Stimulated activated CD8-positive, alpha-beta memory T cell treated with anti-CD3 and anti-CD28 coated beads, Interleukin-4, amount 100 ng/mL, for 4 hours (primary cell): ENCODE data around the gene ZFR.
"Not testable (repeated sequence)": the region's sequence is repeated elsewhere in the genome, so short reads cannot be mapped to it uniquely, and the experiment has no call there.

Source experiments
- DNase-seq, 2 donors: peaks; one replicate each; pipeline ENCODE4 v3.0.0-alpha.2; 2020; ENCODE audit warnings: low read depth in 2 of 2, low spot score in 1 of 2

ZFR gene

DNA sequence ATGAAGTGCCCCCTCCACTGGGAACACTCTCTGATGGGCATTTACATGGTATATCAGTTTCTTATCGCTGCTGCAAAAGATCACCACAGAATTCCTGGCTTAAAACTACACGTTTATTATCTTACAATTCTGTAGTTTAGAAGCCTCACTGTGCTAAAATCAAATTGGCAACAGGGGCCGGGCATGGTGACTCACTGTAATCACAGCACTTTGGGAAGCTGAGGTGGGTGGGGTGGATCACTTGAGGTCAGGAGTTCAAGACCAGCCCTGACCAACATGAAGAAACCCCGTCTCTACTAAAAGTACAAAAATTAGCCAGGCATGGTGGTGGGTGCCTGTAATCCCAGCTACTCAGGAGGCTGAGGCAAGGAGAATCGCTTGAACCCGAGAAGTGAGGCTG is 7.8 kb upstream of the ZFR start:
- DNase-seq: not testable (repeated sequence)

DNA sequence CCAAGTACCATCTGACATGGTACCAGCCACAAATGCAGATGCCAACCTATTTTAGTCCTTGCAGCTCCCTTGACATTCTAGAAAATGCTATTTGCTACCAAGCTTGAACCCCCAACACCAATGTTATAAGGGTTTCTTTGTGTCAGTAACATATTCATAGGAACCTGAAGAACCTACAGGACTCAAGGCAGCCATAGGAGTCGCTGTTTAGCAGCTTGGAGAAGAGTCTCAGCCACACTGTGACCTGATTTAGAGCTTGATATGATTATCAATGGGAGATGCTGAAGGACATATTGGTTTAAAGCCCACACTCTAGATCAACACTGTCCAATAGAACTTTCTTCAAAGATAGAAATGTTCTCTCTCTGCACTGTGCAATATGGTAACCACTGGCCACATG is 6.4 kb upstream of the ZFR start:
- DNase-seq: no peak

DNA sequence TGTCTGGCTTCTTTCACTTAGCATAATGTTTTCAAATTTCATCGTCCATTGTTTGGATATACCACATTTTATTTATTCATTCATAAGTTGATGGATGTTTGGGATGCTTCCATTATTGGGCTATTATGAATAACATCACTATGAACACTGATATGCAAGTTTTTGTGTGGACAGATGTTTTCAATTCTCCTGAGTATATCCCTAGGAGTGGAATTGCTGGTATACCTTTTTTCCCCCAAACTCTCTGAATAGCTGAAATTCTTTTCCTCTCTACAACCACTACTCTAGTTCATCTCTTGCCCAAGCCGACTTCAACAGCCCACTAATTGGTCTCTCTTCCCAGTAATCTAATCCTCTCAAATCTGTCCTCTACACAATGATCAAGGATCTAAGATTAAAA is 4.7 kb upstream of the ZFR start:
- no peak for DNase-seq

DNA sequence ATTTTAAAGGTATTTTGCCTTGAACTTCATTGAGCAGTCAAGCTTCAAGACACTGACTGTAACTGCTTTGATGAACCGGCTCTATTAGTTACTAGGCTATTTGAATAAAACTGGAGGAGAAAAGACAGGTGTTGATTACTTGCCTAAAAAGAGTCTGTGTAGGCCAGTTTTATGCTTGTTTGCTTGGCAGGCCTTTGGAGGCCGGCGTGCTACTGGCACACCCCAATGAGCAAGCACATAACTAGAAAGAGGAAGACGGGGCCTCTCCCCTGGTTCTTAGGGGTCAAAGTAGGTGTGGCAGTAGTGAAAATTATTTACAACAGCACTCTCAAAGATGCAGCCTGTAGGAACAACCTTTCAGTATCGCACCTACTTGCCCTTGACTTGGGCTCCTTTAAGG is 2.1 kb upstream of the ZFR start:
- no peak for DNase-seq

DNA sequence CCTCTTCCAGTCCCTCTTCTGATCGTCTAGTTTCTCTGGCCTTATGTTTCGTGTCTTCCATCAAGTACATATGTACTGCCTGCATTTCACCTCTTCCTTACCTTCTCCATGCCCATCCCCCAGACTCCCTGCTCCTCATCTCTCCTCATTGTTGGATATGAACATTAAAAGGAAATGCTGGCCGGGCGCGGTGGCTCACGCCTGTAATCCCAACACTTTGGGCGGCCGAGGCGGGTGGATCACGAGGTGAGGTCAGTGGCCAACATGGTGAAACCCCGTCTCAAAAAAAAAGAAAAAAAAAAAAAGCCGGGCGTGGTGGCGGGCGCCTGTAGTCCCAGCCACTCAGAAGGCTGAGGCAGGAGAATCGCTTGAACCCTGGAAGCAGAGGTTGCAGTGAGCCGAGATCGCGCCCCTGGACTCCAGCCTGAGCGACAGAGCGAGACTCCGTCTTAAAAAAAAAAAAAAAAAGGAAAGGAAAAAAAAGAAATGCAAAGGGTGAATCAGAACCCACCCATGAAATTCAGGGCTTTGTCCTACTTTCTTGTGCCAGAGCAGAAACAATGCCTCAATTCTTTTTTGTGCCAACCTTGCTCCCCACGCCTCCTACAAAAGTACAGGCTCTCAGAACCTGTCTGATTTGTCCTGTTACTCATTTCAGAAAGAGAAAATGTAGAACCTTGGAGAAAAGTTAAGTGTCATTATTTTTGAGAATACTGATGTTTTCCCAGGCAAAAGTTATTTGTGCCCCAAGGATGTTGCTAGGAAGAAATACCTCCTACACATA is 1.5 kb upstream of the ZFR start:
- DNase-seq: no peak

DNA sequence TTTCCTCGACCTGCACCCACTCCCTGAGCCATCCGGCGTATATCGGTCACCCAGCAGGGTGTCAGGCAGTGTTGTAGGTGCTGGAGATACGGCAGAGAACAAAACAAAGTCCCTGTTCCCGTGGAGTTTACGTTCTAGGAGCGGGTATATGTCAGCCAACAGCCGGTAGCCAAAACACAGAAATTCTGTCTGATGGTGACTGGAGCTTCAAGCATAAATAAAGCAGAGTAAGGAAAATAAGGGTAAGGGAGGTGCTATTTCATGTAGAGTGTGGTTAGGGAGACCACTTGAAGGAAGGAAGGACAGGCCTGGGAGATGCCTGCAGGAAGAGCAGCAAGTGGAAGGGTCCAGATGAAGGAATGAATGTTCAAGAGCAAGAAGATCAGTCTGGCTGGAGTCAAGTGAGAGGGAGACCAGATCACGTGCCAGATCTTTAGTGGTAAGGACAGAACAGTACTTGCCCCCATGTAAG is 783 bp upstream of the ZFR start:
- DNase-seq: no peak

DNA sequence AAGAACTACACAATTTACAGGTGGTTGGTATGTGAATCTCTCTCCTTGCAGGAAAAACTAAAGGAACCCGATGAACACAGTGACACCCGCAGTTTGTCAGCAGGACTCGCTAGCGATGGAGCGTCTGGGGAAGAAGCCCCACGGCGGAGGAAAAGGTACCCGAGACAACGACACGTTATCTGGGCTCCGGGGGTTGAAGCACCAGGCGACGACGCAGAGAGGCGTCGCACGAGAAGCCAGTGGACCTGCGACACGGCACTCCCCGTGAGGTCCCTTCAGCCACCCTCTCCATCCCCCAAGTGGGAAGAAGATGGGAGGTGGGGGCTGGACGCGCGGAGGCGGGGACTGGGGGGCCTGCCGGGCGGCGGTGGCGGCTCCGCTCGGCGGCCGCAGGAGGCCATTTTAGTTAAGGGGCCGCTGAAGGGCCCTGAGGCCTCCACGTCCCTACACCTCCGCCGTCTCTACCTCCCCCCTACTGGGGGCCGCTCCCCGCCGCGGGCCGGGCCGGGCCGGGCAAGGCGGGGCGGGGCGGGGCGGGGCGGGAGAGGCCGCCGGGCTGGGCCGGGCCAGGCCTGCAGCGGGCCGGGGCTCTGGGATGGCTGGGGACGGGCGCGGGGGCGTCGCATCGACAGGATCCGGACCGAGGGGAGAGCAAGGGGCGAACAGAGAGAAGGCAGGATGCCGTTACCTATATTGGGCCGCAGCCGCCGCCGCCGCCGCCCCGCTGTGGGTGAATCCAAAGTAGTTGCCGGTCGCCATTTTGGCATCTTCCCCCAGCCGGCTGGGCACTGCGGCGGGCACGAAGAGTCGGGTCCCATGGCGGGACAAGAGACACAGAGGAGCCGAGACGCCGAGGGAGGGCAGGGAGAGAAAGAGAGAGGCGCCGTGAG is 754 bp downstream of the ZFR start:
- peak; percentile 7 to 11 for DNase-seq

DNA sequence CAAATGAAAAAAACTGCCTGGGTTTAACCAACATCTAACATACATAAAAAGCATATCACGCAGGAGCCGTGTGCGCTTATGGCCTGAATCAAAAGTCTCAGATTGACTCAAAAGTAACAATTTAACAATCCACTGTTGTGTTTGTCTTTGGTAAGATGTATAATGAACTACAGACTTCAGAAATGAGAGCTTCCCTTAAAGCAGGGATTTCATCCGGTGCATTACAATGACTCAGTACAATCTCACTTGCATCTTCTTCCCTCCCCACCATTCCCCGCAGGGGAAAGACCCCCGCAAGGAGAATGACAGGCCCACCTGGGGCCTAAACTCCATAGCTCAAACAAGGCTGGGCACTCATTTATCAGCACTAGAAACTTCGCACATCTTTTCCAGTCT is 1.4 kb downstream of the ZFR start:
- no peak for DNase-seq

DNA sequence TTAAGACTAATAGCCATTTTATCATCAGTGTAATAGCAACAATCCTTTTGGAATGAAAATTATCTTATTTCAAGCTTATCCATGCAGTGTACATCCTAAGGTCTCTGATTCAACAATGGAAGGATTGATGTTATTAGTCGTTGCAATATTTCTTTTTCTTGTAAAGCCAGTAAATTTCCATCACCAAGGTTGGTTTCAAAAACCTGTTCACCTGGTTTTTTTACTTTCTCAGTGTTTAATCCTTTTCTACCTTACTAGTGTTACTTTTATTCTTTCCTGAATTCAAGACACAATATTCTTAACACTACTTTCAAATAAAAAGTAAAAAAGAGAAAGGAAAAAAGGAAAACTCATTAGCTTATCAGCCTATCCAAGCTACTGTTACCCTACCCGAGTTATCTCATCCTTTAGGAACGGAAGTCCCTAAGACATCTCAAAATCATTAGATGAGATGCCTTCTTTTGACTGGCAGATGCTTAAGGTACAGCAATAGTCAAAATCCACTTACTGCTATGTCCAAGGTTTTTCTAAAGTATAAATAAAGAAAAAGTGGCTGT is 5.4 kb downstream of the ZFR start:
- DNase-seq: no peak

DNA sequence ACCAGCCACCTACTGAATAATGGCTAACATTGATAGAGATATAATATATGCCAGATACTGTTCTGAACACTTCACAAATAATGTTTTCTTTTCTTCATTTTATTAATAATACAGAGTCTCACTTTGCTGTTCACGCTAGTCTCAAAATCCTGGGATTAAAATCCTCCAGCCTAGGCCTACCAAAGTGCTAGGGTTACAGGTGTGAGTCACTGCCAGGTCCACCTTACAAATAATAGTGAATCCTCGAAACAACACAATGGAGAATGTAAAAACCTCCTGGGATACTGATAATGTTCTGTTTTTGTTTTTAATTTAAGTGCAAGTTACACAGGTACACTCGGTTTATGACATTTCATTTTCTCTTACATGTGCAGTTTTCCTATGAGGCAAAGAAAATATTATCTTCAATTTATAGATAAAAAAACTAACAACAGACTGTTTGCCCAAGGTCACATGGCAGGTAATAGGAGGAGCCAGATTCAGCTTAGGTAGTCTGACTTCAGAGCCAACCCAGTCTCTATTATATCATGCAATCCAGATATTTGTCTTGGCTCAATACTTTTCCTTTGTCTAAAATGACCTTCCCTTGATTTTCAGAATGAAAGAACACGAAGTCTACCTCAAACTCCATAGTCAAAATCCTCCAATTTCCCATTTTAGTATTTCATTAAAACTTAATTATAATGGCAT is 7.8 kb downstream of the ZFR start:
- no peak for DNase-seq

DNA sequence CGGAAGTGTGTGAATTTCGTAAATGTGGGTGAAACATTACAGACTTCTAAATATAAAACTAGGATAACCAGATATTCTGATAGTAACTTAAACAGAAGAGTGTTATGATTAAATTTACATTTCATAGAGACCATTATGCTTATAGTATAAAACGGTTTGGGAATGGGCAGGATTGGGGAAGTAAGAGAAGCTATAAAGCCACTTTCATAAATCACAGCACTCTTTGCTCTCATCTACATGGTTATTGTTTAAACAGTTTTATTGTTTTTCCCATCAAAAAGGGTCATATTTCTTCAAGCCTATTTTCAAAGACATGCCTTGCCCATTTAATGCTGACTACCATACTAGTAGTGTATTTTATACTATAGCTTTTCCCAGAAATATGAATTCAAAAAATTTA is 9.2 kb downstream of the ZFR start:
- DNase-seq: no peak

DNA sequence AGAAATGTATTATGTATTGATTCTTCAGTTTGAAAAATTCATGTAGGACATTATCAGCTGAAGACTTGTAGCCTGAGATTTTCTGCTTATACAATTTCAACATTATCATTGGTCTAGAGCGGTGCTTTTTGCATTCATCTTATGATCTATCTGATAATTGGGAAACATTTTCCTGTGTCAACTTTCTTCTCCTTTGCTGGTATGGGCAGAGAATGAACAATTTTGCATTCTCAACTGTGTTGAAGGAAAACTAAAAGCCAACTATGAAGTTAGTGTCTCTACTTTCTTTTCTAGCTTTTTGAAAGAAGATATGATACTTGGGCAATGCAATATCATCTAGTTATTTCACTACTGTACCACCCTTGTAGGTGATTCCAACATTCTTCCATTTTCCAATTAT is 10.3 kb downstream of the ZFR start:
- no peak for DNase-seq

DNA sequence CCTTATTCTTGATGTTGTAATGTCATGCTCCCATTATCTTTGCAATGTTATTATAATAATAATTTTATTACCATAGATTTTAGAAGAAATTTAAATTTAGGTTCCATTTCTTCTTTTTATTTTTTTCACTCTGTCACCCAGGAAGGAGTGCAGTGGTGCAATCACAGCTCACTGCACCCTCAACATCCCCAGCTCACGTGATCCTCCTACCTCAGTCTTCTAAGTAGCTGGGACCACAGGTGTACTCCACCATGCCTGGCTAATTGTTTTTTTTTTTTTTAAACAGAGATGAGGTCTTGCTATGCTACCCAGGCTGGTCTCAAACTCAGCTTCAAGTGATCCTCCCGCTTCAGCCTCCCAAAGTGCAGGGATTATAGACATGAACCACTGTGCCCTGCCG is 11.9 kb downstream of the ZFR start:
- DNase-seq: no peak

DNA sequence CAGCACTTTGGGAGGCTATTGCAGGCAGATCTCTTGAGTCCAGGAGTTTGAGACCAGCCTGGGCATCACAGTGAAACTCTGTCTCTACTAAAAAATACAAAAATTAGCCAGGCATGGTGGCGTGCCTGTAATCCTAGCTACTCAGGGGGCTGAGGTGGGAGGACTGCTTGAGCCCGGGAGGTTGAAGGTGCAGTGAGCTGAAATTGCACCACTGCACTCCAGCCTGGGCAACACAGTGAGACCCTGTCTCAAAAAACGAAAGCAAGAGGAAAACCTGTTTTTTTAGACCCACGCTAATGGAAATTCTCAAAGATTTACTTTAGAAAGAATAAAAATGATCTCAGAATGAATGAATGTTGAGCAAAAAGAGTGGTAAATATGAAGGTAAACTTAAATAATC is 13.7 kb downstream of the ZFR start:
- DNase-seq: not testable (repeated sequence)

DNA sequence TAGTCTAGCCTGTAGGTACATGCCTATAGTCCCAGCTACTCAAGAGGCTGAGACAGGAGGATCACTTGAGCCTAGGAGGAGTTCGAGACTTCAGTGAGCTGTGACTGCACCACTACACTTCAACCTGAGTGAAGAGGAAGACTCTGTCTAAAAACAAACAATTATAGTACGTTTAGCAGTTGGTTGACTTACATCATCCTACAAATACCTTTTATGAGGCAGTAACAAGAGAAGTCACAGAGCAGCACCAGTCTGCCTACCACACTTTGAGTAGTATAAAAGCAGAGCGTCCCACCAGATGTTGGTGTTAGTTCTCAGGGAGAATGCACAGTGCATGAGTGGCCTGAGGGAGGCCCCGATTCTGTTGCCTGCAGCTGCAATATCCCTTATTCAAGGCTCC is 16.1 kb downstream of the ZFR start:
- DNase-seq: no peak

DNA sequence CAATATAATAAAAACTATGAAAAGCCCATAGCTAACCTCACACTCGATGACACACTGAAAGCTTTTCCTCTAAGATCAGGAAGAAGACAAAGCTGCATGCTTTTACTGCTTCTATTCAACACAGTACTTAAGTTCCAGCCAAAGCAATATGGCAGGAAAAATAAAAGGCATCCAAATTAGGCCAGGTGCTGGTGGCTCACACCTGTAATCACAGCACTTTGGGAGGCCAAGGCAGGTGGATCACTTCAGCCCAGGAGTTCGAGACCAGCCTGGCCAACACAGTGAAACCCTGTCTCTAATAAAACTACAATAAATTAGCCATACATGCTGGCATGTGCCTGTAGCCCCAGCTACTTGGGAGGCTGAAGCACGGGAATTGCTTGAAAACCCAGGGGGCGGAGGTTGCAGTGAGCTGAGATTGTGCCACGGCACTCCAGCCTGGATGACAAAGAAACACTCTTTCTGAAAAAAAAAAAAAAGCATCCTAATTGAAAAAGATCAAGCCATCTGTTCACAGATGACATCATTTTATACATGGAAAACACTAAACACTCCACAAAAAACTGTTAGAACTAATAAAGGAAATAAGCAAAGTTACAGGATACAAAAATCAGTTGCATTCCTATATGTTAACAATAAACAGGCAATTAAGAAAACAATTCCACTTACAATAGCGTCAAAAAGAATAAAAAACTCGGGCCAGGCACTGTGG is 17.9 kb downstream of the ZFR start:
- no peak for DNase-seq

DNA sequence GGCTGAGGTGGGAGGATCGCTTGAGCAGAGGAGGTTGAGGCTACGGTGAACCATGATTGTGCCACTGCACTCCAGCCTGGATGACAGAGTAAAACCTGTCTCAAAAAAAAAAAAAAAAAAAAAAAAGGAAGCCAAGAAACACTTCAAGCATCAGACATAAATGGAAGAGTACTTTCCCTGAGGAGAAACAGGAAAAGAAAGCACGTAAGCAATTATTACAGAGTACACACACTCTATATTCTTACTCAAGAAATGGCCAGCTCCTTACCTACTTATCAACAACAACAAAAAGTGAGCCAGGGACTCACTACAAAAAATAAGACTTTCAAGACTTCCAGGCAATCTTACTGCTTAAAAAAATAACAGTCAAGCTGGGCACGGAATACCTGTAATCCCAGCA is 21.8 kb downstream of the ZFR start:
- no peak for DNase-seq

DNA sequence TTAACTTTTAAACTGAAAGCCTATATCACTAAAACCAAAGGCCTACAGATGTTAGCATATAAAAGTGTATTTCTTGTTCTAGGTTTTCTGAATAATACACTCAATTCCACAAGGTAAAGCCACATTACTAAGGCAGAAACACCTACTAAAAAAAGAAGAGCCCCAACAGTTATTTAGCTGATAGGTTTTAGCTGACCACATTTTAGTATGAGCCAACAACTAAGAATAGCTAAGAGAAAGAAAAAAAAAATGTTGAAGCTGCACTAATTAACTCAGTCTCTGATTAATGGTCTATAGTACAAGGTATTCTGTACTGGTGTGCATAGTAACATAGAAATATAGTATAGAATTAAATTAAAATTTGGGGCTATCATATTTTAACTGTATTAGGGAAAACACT is 23.5 kb downstream of the ZFR start:
- no peak for DNase-seq

DNA sequence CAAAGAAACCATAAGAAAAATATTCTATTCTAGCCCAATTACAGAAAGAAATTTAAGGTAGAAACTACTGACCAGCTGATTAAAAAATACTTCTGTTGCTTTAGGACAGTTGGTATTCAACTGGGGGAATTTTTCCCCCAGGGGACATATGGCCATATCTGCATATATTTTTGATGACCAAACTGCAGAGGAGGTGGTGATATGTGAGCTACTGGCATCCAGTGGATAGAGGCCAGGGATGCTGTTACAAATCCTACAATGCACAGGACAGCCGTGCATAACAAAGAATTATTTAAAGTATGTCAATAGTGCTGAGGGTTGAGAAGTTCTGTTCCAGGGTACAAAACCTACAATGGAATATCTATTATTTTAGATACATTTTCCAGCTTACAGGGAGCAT is 24.0 kb downstream of the ZFR start:
- no peak for DNase-seq

DNA sequence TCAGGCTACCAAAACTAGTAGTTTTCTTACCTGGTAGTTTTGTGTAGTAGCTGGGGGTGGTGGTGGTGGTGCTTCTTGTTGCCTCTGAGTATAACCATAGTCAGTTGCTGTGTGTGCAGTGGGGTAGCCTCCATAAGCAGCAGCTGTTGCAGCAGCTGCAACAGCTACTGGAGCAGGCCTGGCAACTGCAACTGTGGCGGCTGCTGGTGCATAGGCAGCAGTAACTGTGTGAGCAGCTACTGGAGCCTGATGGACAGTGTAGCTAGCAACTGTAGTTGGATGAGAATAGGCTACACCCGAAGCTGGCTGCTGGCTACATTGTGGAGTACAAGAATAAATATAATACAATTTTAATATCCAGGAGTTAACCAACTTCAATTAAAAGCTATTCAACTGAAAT is 24.7 kb downstream of the ZFR start:
- DNase-seq: no peak
